Stimulated activated CD4-positive, alpha-beta T cell treated with anti-CD3 and anti-CD28 coated beads, Interleukin-2, amount 100 ng/mL, for 4 hours (primary cell): ENCODE data around the gene MYO6.

Experiments
- DNase-seq: peaks from one replicate; pipeline ENCODE4 v3.0.0-alpha.2; 2020; ENCODE audit warnings: low read depth

MYO6 gene

GRCh38 chr6:75947935-75948334 lies 198.9 kb downstream of the MYO6 start:
- DNase-seq, result no peak

GRCh38 chr6:75952128-75952527 lies 203.1 kb downstream of the MYO6 start:
- DNase-seq, result no peak

GRCh38 chr6:75963569-75963968 lies 214.5 kb downstream of the MYO6 start:
- DNase-seq, result no peak

GRCh38 chr6:75968143-75968542 lies 219.1 kb downstream of the MYO6 start:
- no peak for DNase-seq
